Small intestine (tissue), 7 donors: Measurements from ENCODE around the gene EIF3B. TPM values are rescaled to one million over a fixed set of nuclear protein-coding genes. Genes with fewer than 3 reads are reported as not detected.
A peak's percentile ranks its signal among the peaks of the same experiment; 100 is the strongest.
"Not testable (repeated sequence)": the region's sequence is repeated elsewhere in the genome, so short reads cannot be mapped to it uniquely, and the experiment has no call there.

Experiments
- DNase-seq, 2 donors: peaks; one replicate each; pipeline versions ENCODE4 v3.0.0 to v3.0.0-alpha.2; 2013
- FAIRE-seq: peaks from 2 replicates; lab custom pipeline; 2012; peaks lifted over from hg19 to GRCh38; lab: Jason Lieb, UNC
- H3K27ac ChIP-seq, 3 donors: one replicate each; pipeline ENCODE4 v1.5.1; 2013; ENCODE audit warnings: low read length in 2 of 3, mild to moderate bottlenecking in 2 of 3, control low read depth in 1 of 3, inconsistent platforms in 1 of 3, low read depth in 1 of 3, moderate library complexity in 1 of 3
- H3K27me3 ChIP-seq, 3 donors: one replicate each; pipeline ENCODE4 v1.6.1; 2013; ENCODE audit warnings: low read length in 3 of 3, inconsistent platforms in 1 of 3; ENCODE audit not compliant: control insufficient read depth in 3 of 3, insufficient read depth in 3 of 3
- H3K36me3 ChIP-seq, 3 donors: one replicate each; pipeline ENCODE4 v1.6.1; 2013; ENCODE audit warnings: low read length in 3 of 3, inconsistent platforms in 1 of 3, low read depth in 1 of 3, mild to moderate bottlenecking in 1 of 3, moderate library complexity in 1 of 3; ENCODE audit not compliant: control insufficient read depth in 3 of 3, insufficient read depth in 2 of 3
- H3K4me1 ChIP-seq, 3 donors: one replicate each; pipeline ENCODE4 v1.6.1; 2013; ENCODE audit warnings: low read length in 2 of 3, inconsistent platforms in 1 of 3, low read depth in 1 of 3, mild to moderate bottlenecking in 1 of 3, moderate library complexity in 1 of 3; ENCODE audit not compliant: control insufficient read depth in 3 of 3, insufficient read depth in 2 of 3
- H3K4me3 ChIP-seq, 3 donors: one replicate each; pipeline ENCODE4 v1.5.1; 2013; ENCODE audit warnings: low read length in 3 of 3, control low read depth in 1 of 3, inconsistent platforms in 1 of 3, low read depth in 1 of 3, mild to moderate bottlenecking in 1 of 3, moderate library complexity in 1 of 3
- H3K9me3 ChIP-seq, 2 donors: one replicate each; pipeline ENCODE4 v1.6.1; 2013; ENCODE audit warnings: low read depth in 1 of 2, low read length in 1 of 2; ENCODE audit not compliant: control insufficient read depth in 2 of 2, insufficient read depth in 1 of 2
- WGBS, 3 donors: extraction: QIAGEN DNeasy Blood & Tissue Kit; methylation state at CpG; one replicate each; pipeline ENCODE4 v1.1.7; 2013; 5-methylcytosine and 5-hydroxymethylcytosine counted together
- polyA plus RNA-seq, 4 donors: library from polyadenylated mRNA; stranded (reverse) in 3 of 4; unstranded in 1 of 4; fragments of 200-250 nt in 3 of 4; fragments of 120-200 nt in 1 of 4; gene quantifications; one replicate each; pipeline versions ENCODE4 v1.2.1 to v1.2.3, GENCODE V29; 2013
- donor health status: healthy with polysubstance abuse.
- donor health status: control.
- donor health status: control.
- donor health status: Bipolar disorder and iron deficiency.
- donor health status: healthy.

The EIF3B gene
- polyA plus RNA-seq, 4 donors = 53.9 to 114 (median 80.7) TPM

DNA sequence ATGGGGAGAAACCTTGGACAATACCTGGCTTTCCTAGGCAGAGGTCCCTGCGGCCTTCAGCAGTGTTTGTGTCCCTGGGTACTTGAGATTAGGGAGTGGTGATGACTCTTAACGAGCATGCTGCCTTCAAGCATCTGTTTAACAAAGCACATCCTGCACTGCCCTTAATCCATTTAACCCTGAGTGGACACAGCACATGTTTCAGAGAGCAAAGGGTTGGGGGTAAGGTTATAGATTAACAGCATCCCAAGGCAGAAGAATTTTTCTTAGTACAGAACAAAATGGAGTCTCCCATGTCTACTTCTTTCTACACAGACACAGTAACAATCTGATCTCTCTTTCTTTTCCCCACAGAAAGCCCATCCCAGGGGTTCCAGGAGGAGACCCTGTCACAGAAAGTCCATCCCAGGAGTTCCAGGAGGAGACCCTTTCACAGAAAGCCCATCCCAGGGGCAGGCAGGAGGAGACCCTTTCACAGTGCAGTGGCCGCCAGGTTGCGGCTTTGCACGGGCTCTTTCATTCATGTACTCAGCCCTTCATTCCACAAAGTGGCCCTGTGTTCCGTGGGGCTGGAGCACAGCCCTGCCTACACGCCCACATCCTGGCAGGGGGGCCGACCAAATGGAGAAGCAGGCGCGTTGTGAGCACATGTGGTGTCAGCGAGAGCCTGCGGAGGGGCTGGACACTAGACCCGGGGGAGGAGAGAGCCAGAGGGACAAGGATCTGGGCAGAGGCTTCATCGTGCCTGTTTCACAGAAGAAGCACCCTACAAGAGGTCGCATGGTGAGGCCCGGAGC lies 35.6 kb downstream of the EIF3B start:
- not testable (repeated sequence) for H3K27ac ChIP-seq, FAIRE-seq, H3K4me3 ChIP-seq, H3K27me3 ChIP-seq, DNase-seq, H3K4me1 ChIP-seq, H3K9me3 ChIP-seq
- H3K36me3 ChIP-seq = peaks cover 0 to 14% (median 0%) of the 10 kb centered on the region in 3 donors
- WGBS, 3 donors = 52 to 77% (median 76%) methylated on average over 15 to 16 of the region's 16 CpGs

DNA sequence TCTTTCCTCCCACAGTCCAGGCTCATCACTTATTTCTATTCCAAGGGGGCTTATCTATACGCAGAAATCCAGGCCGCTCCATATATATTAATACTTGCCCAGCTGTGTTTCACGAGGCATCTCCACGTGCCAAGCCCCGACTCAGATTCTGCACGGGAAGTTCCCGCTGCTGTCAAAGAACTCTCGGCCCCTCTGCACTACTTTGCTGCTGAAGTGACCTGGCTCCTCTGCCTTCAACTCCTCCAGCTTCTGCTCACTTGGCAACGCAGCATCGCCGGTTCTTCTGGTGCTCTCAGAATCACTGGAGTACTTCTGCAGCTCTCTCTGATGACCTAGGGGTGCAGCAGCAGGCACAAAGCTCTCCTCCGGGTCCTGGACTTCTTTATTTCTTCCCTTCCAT lies 39.1 kb downstream of the EIF3B start:
- DNase-seq (no peak), FAIRE-seq (no peak)
- no peaks in the 10 kb centered on the region for H3K27me3 ChIP-seq
- no peak overlapping the region for H3K4me3 ChIP-seq
- no peak overlapping the region for H3K27ac ChIP-seq
- H3K36me3 ChIP-seq = peaks cover 0 to 8% (median 0%) of the 10 kb centered on the region in 3 donors
- no peaks in the 10 kb centered on the region for H3K9me3 ChIP-seq
- peaks cover 0 to 5% (median 0%) of the 10 kb centered on the region in 3 donors for H3K4me1 ChIP-seq
- WGBS, 3 donors = 61 to 80% (median 76%) methylated on average over 12 of the region's 12 CpGs

DNA sequence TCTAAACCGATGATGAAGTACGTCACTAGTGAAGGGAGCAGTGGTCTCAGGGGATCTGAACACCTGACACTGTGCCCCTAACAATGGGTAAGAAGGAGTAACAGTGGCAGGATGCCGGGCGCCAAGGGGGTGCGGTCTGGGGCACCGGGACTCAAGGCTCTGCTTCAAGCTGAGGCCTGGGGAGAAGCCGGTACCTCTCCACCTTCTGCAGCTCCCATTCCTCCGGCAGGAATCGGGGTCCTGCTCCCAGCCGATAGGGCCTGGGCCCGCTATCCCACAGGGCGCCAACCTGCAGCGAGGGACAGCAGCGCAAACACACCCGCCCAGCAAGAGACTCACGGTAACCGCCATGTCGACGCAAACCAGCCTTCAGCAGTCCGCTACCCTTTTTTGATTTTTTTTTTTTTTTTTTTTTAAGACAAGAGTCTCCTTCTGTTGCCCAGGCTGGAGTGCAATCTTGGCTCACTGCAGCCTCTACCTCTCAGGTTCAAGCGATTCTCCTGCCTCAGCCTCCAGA lies 40.0 kb downstream of the EIF3B start:
- H3K27ac ChIP-seq = no peak overlapping the region
- no peaks in the 10 kb centered on the region for H3K9me3 ChIP-seq
- DNase-seq = no peak
- 90 to 92% (median 91%) methylated on average over 18 to 21 of the region's 21 CpGs for WGBS, 3 donors
- H3K4me1 ChIP-seq = peaks cover 0 to 5% (median 0%) of the 10 kb centered on the region in 3 donors
- no peak for FAIRE-seq
- no peaks in the 10 kb centered on the region for H3K27me3 ChIP-seq
- H3K4me3 ChIP-seq = no peak overlapping the region
- H3K36me3 ChIP-seq = peaks cover 0 to 8% (median 0%) of the 10 kb centered on the region in 3 donors

DNA sequence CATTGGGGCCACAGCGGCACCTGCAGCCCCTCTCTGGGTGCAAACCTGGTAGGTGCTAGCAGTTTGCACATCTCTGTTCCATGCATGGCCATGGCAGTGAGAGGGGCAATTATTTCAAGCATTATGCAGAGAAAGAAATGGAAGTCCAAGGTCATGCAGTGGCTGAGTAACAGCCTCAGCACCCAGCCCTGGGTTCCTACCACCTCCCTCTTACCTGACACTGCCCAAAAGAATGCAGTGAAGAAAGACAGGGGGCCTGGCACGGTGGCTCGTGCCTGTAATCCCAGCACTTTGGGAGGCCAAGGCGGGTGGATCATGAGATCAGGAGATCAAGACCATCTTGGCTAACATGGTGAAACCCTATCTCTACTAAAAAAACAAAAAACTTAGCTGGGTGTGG lies 43.9 kb downstream of the EIF3B start:
- FAIRE-seq (no peak), DNase-seq (no peak)
- Histone ChIP-seq H3K27me3 (no peaks in the 10 kb centered on the region), H3K4me1 (peaks cover 4 to 6% (median 6%) of the 10 kb centered on the region in 3 donors), H3K27ac (no peak overlapping the region), H3K4me3 (no peak overlapping the region), H3K9me3 (no peaks in the 10 kb centered on the region), H3K36me3 (no peaks in the 10 kb centered on the region)
- WGBS, 3 donors = 85 to 93% (median 87%) methylated on average over 4 of the region's 4 CpGs

DNA sequence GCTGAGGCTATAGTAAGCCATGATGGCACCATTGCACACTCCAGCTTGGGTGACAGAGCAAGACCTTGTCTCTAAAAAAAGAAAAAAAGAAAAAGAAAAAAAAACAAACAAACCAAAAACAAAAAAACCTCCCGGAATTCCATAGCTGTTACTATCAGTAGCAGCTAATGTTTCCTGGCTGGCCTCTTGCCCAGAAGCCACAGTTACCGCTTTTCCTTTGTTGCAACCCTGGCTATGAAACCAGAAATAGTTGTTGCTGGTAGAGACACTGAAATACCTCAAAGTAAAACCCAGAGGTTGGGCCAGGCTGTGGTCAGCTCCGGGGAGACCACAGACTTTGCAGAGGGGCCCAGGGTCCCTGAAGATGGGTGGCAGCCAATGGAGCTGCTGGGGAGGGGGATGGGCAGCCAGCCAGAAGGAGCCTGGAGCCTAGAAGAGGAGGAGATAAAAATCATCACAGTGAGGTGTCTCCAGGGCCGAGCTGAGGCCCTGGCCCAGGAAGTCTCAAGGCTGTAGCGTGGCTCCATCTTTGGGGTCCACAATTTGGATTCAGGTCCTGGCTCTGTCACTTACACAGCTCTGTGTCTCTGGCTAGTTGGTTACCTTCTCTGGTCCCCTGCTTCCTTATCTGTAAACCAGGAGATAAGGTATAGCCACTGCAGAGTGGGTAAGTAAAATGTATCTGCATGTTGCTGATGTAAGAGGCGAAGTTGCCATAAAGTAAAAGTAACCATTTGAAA lies 45.4 kb downstream of the EIF3B start:
- FAIRE-seq (no peak), DNase-seq (peak; percentile 49 to 56)
- no peak overlapping the region for H3K4me3 ChIP-seq
- 9 to 13% (median 9%) methylated on average over 6 of the region's 6 CpGs for WGBS, 3 donors
- no peaks in the 10 kb centered on the region for H3K27me3 ChIP-seq
- H3K9me3 ChIP-seq = no peaks in the 10 kb centered on the region
- peak overlapping the region; percentile 12 to 85 (median 72) for H3K27ac ChIP-seq
- no peaks in the 10 kb centered on the region for H3K36me3 ChIP-seq
- peaks cover 4 to 12% (median 10%) of the 10 kb centered on the region in 3 donors for H3K4me1 ChIP-seq

DNA sequence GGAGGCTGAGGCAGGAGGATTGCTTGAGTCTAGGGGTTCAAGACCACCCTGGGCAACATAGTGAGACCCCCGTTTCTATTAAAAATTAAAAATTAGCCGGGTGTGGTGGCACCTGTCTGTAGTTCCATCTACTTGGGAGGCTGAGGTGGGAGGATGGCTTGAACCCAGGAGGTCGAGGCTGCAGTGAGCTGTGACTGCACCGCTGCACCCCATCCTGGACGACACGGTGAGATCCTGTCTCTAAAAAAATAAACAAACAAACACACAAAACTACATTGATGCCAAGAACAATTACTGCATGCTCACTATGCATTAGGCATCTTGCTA lies 48.0 kb downstream of the EIF3B start:
- DNase-seq (no peak), FAIRE-seq (no peak)
- peaks cover 4 to 12% (median 10%) of the 10 kb centered on the region in 3 donors for H3K4me1 ChIP-seq
- WGBS, 3 donors = 46 to 57% (median 53%) methylated on average over 6 of the region's 6 CpGs
- H3K27ac ChIP-seq = peak overlapping the region in 1 of 3 donors; percentile 68
- no peaks in the 10 kb centered on the region for H3K9me3 ChIP-seq
- no peaks in the 10 kb centered on the region for H3K36me3 ChIP-seq
- H3K27me3 ChIP-seq = no peaks in the 10 kb centered on the region
- peak overlapping the region in 2 of 3 donors; percentile 65 to 95 for H3K4me3 ChIP-seq

DNA sequence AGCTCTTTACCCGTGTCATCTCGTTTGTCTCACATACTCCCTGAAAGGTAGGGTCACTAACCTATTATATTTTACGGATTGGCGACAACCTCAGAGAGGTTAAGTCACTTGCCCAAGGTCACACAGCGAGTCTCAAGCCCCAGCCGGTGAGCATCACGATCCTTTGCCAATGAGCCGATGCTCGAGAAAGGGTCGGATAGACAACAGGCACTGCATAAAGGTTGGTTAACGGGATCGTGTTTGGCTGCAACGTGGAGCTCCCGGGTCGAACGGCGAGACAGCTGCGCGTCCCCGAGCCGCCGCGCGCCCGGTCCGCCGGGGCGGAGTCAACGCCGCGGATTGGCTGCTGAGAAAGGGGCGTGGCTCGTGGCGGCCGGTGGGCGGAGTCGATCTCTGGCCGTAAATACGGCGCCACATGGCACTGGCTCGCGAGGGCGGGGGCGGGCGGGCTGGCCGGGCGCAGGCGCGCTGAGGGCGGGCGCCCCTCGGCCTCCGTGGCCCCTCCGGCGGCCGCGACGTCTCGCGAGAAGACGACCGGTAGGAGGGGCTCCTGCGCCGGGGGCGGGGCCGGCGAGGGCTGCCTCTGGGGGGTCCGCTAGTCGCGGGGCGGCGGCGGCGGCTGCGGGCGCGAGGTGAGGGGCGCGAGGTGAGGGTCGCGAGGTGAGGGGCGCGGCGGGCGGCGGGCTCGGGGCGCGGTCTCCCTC lies 48.5 kb downstream of the EIF3B start, which contains the start of gene CHST12:
TSS of gene CHST12 (plus strand) at position 598 of the 704 bp plus-strand sequence. CDS start 29,029 bp downstream, outside the sequence.
- no peaks in the 10 kb centered on the region for H3K9me3 ChIP-seq
- 0 to 1% (median 1%) methylated on average over 49 to 89 of the region's 89 CpGs for WGBS, 3 donors
- no peaks in the 10 kb centered on the region for H3K36me3 ChIP-seq
- H3K27me3 ChIP-seq = no peaks in the 10 kb centered on the region
- no peak for FAIRE-seq
- peak; percentile 89 to 99 for DNase-seq
- H3K4me3 ChIP-seq = peak within 1 kb of the TSS; percentile 84 to 95 (median 93)
- H3K4me1 ChIP-seq = peaks cover 4 to 12% (median 10%) of the 10 kb centered on the region in 3 donors
- H3K27ac ChIP-seq = peak within 1 kb of the TSS; percentile 41 to 75 (median 64)
